ENCODE results near the gene AFM. TPM values are rescaled to one million over a fixed set of nuclear protein-coding genes. Genes with fewer than 3 reads are reported as not detected.

The AFM gene
- total and polyA plus RNA-seq, 11 donors: not detected

GRCh38 chr4:73434311-73434710 lies 47.2 kb upstream of the AFM start:
- WGBS, 4 donors: 35 to 39% (median 36%) methylated on average over 3 of the region's 3 CpGs
- H3K27ac ChIP-seq: no peak overlapping the region
- TF ChIP-seq POLR2A (IDR thresholded peaks at IDR 0.05): no peak
- TF ChIP-seq CTCF (IDR thresholded peaks at IDR 0.05): peak in 7 of 12 donors; percentile 4 to 41 (median 33)

GRCh38 chr4:73435984-73436383 lies 45.6 kb upstream of the AFM start, which contains the start of gene AFP:
AFP (plus strand) TSS chr4:73436221; CDS start chr4:73436263, 42 bp downstream.
- no peak for ATAC-seq
- H3K27ac ChIP-seq: no peak within 1 kb of the TSS
- no peak for DNase-seq
- no peaks in the 10 kb centered on the region for H3K36me3 ChIP-seq
- WGBS, 4 donors: 69 to 84% (median 80%) methylated on average over 1 of the region's 1 CpG
- peaks cover 0 to 4% (median 0%) of the 10 kb centered on the region in 9 donors for H3K27me3 ChIP-seq
- intact Hi-C loops (cut with DNase I): no loop called here
- no peaks in the 10 kb centered on the region for H3K4me1 ChIP-seq
- H3K4me3 ChIP-seq: no peak within 1 kb of the TSS
- TF ChIP-seq POLR2A (IDR thresholded peaks at IDR 0.05): no peak
- no peak for TF ChIP-seq CTCF (IDR thresholded peaks at IDR 0.05)
- H3K9me3 ChIP-seq: no peaks in the 10 kb centered on the region

More at GRCh38 chr4:73434311-73434710, 47.2 kb upstream of the AFM start:
- Histone ChIP-seq H3K4me3 (no peak overlapping the region), H3K36me3 (no peaks in the 10 kb centered on the region), H3K27me3 (no peaks in the 10 kb centered on the region), H3K9me3 (no peaks in the 10 kb centered on the region), H3K4me1 (no peaks in the 10 kb centered on the region)
- ATAC-seq: no peak
- no peak for DNase-seq
- intact Hi-C loops (cut with DNase I): no loop called here

GRCh38 chr4:73436674-73437557 lies 44.6 kb upstream of the AFM start:
- ATAC-seq (no peak), DNase-seq (no peak)
- no peaks in the 10 kb centered on the region for H3K36me3 ChIP-seq
- H3K4me3 ChIP-seq: no peak overlapping the region
- H3K27ac ChIP-seq: no peak overlapping the region
- H3K27me3 ChIP-seq: peaks cover 0 to 4% (median 0%) of the 10 kb centered on the region in 9 donors
- WGBS, 4 donors: 64 to 73% (median 69%) methylated on average over 3 of the region's 3 CpGs
- intact Hi-C loops (cut with DNase I): no loop called here
- TF ChIP-seq POLR2A (IDR thresholded peaks at IDR 0.05) (no peak), CTCF (IDR thresholded peaks at IDR 0.05) (no peak)
- H3K4me1 ChIP-seq: no peaks in the 10 kb centered on the region
- no peaks in the 10 kb centered on the region for H3K9me3 ChIP-seq

GRCh38 chr4:73437558-73437956 lies 44.0 kb upstream of the AFM start:
- Histone ChIP-seq H3K36me3 (no peaks in the 10 kb centered on the region), H3K9me3 (no peaks in the 10 kb centered on the region), H3K27me3 (peaks cover 0 to 4% (median 0%) of the 10 kb centered on the region in 9 donors), H3K4me1 (no peaks in the 10 kb centered on the region), H3K4me3 (no peak overlapping the region), H3K27ac (no peak overlapping the region)
- intact Hi-C loops (cut with DNase I): no loop called here
- DNase-seq (no peak), ATAC-seq (no peak)
- no peak for TF ChIP-seq POLR2A (IDR thresholded peaks at IDR 0.05)
- no peak for TF ChIP-seq CTCF (IDR thresholded peaks at IDR 0.05)

All from heart left ventricle (tissue), 16 donors.